Type B pancreatic cell (in vitro differentiated cells): ENCODE results near the gene APOBEC3F. TPM values are rescaled to one million over a fixed set of nuclear protein-coding genes. Genes with fewer than 3 reads are reported as not detected.

Experiments
- DNase-seq: peaks from one replicate; pipeline ENCODE4 v3.0.0; 2021; ENCODE audit warnings: mixed read lengths; ENCODE audit not compliant: unreplicated experiment; ENCODE audit errors: extremely low spot score
- H3K27ac Mint-ChIP-seq: 2 replicates; pipeline ENCODE4 v1.8.0; 2021; ENCODE audit warnings: mild to moderate bottlenecking, mixed read lengths
- H3K27me3 Mint-ChIP-seq: 2 replicates; pipeline ENCODE4 v1.8.0; 2021; ENCODE audit warnings: mixed read lengths
- H3K36me3 Mint-ChIP-seq: 2 replicates; pipeline ENCODE4 v1.8.0; 2021; ENCODE audit warnings: mixed read lengths
- H3K4me1 Mint-ChIP-seq: one replicate; pipeline ENCODE4 v1.8.0; 2021; ENCODE audit warnings: mixed read lengths; ENCODE audit not compliant: unreplicated experiment
- H3K4me3 Mint-ChIP-seq: 2 replicates; pipeline ENCODE4 v1.8.0; 2021; ENCODE audit warnings: mild to moderate bottlenecking, mixed read lengths
- H3K9me3 Mint-ChIP-seq: 2 replicates; pipeline ENCODE4 v1.8.0; 2021; ENCODE audit warnings: mixed read lengths
- CTCF ChIP-seq: fragments of 200-600 bp; sonication (generic); conservative IDR thresholded peaks from 2 replicates; pipeline ENCODE4 v1.5.0; 2021; ENCODE audit warnings: antibody characterized with exemption, mild to moderate bottlenecking
- total RNA-seq: library from RNA; stranded (reverse); gene quantifications from 2 replicates; pipeline ENCODE4 v1.2.1, GENCODE V29; 2021; ENCODE audit warnings: low replicate concordance

The APOBEC3F gene
- total RNA-seq, 1 donor from 2014 or later = 14.9 TPM

GRCh38 chr22:39101226-39101625 lies 60.6 kb downstream of the APOBEC3F start:
- H3K4me1 Mint-ChIP-seq = peaks cover 15% of the 10 kb centered on the region
- no peaks in the 10 kb centered on the region for H3K27me3 Mint-ChIP-seq
- no peaks in the 10 kb centered on the region for H3K9me3 Mint-ChIP-seq
- H3K36me3 Mint-ChIP-seq = no peaks in the 10 kb centered on the region
- no peak for DNase-seq
- TF ChIP-seq CTCF = no peak
- no peak overlapping the region for H3K4me3 Mint-ChIP-seq
- no peak overlapping the region for H3K27ac Mint-ChIP-seq

- DNase-seq = no peak
- Mint-ChIP-seq H3K36me3 (no peaks in the 10 kb centered on the region), H3K9me3 (no peaks in the 10 kb centered on the region), H3K27me3 (no peaks in the 10 kb centered on the region), H3K27ac (no peak overlapping the region), H3K4me1 (peaks cover 5% of the 10 kb centered on the region), H3K4me3 (no peak overlapping the region)
- TF ChIP-seq CTCF = no peak
These were observed 62.8 kb downstream of the APOBEC3F start for GRCh38 chr22:39103431-39103830.

Other genes starting within 250 kb of the APOBEC3F start
- gene DNAL4, start 246.7 kb upstream of the APOBEC3F start, total RNA-seq = 23.9 and 31.5 TPM in 2 replicates
- 5.9 and 6.9 TPM in 2 replicates for gene NPTXR, start 196.8 kb upstream of the APOBEC3F start, total RNA-seq
- 93.5 and 116 TPM in 2 replicates for gene CBX6, start 168.6 kb upstream of the APOBEC3F start, total RNA-seq
- gene APOBEC3A, start 83.3 kb upstream of the APOBEC3F start, total RNA-seq = 0.67 and 1.6 TPM in 2 replicates
- 6.7 and 7.1 TPM in 2 replicates for gene APOBEC3B, start 58.5 kb upstream of the APOBEC3F start, total RNA-seq
- gene APOBEC3C, start 26.6 kb upstream of the APOBEC3F start, total RNA-seq = 26.0 and 55.3 TPM in 2 replicates
- gene APOBEC3D, start 19.7 kb upstream of the APOBEC3F start, total RNA-seq = 3.9 and 6.9 TPM in 2 replicates
- gene APOBEC3G, start 36.4 kb downstream of the APOBEC3F start, total RNA-seq = 5.6 and 8.0 TPM in 2 replicates
- 0.63 and 1.1 TPM in 2 replicates for gene APOBEC3H, start 56.4 kb downstream of the APOBEC3F start, total RNA-seq
- gene CBX7, start 111.8 kb downstream of the APOBEC3F start, total RNA-seq = 4.8 and 5.0 TPM in 2 replicates
- gene PDGFB, start 204.1 kb downstream of the APOBEC3F start, total RNA-seq = 2.9 and 5.1 TPM in 2 replicates